ENCODE measurements around the gene SRSF1. TPM values are rescaled to one million over a fixed set of nuclear protein-coding genes. Genes with fewer than 3 reads are reported as not detected.

SRSF1 gene
- total and polyA plus RNA-seq, 2 experiments from 2014 or later, result 107 to 175 TPM

DNA sequence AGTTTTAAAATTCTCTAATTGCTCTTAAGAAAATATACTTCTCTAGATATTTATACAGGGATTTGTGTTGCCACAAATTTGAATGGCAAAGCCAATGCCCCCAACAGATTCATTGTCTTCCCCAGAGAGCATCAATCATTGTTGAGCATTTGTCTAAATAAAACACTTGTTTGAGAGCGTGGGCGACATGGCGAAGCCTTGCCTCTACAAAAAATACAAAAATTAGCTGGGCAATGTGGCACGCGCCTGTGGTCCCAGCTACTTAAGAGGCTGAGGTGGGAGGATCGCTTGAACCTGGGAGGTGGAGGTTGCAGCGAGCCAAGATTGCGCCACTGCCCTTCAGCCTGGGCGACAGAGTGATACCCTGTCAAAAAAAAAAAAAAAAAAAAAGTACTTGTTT lies 13.4 kb upstream of the SRSF1 start:
- Histone ChIP-seq H3K9me3 (ENCODE audit: low read depth) (no peaks in the 10 kb centered on the region), H2AFZ (no peak overlapping the region), H3K27ac (no peak overlapping the region), H3K4me2 (no peak overlapping the region), H3K27me3 (peaks cover 5% of the 10 kb centered on the region), H3K36me3 (replicated peaks; ENCODE audit: insufficient read depth, low read depth) (no peaks in the 10 kb centered on the region), H3K4me3 (no peak overlapping the region), H4K20me1 (ENCODE audit: insufficient read depth, poor library complexity, severe bottlenecking) (no peaks in the 10 kb centered on the region), H3K9me2 (replicated peaks; ENCODE audit: insufficient read depth) (no peaks in the 10 kb centered on the region), H3K79me2 (no peaks in the 10 kb centered on the region), H3K4me1 (ENCODE audit: insufficient read depth) (no peaks in the 10 kb centered on the region)
- no peak for TF ChIP-seq EZH2phosphoT487 (IDR thresholded peaks at IDR 0.05; ENCODE audit: low read depth, severe bottlenecking, unreplicated experiment)
- 92% methylated on average over 9 of the region's 9 CpGs for WGBS (ENCODE audit: low lambda C conversion rate, missing lambda C conversion rate)
- no peak for DNase-seq (ENCODE audit: low spot score)

DNA sequence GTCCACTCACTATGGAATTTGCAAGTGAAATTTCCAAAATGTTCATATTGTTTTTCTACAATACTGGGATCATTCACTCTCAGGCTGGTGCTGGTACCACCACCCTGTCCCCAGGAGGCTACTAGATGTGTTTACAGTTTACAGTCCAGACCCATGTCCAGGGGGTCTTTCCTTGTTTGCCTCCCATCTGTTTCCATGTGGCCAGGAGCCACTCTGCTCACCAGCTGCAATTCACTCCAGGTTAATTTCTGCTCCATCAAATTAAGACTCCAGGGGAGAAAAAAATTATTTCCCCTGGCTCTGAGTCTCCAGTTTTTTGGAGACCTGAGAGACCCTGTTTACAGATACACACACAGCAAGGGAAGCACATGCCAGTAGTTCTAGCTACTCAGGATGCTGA lies 12.5 kb upstream of the SRSF1 start:
- no peaks in the 10 kb centered on the region for H3K9me3 ChIP-seq (ENCODE audit: low read depth)
- no peaks in the 10 kb centered on the region for H3K36me3 ChIP-seq (replicated peaks; ENCODE audit: insufficient read depth, low read depth)
- no peak overlapping the region for H2AFZ ChIP-seq
- TF ChIP-seq CTCF (IDR thresholded peaks at IDR 0.05; ENCODE audit: poor library complexity) (no peak), EZH2phosphoT487 (IDR thresholded peaks at IDR 0.05; ENCODE audit: low read depth, severe bottlenecking, unreplicated experiment) (no peak), EZH2 (IDR thresholded peaks at IDR 0.05; ENCODE audit: borderline replicate concordance) (no peak)
- H3K4me1 ChIP-seq (ENCODE audit: insufficient read depth), result no peaks in the 10 kb centered on the region
- no peak overlapping the region for H3K4me3 ChIP-seq
- H3K9me2 ChIP-seq (replicated peaks; ENCODE audit: insufficient read depth), result no peaks in the 10 kb centered on the region
- H3K27ac ChIP-seq, result no peak overlapping the region
- H3K4me2 ChIP-seq, result no peak overlapping the region
- no peak for DNase-seq (ENCODE audit: low spot score)
- no peaks in the 10 kb centered on the region for H3K27me3 ChIP-seq
- no peaks in the 10 kb centered on the region for H4K20me1 ChIP-seq (ENCODE audit: insufficient read depth, poor library complexity, severe bottlenecking)
- no peaks in the 10 kb centered on the region for H3K79me2 ChIP-seq

DNA sequence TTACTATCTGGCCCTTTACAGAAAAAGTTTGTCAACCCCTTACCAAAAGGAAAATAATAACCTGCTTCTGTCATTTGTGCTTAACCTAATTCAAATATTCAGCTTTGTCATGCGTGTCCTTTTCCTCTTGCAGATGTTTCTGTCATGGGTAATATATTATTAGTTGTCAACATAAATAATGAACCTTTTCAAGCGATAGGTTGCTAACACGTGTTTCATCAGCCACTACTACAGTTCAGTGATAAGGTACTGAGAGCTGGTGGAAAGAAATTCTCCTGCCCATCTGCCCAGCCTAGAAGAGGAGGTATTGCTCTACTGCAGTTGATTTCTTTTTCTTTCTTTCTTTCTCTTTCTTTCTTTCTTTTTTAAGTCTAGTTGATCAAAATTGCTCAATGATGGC lies 12.0 kb upstream of the SRSF1 start:
- Histone ChIP-seq H3K27ac (no peak overlapping the region), H3K4me2 (no peak overlapping the region), H2AFZ (no peak overlapping the region), H3K9me2 (replicated peaks; ENCODE audit: insufficient read depth) (no peaks in the 10 kb centered on the region), H3K4me3 (no peak overlapping the region), H3K36me3 (replicated peaks; ENCODE audit: insufficient read depth, low read depth) (no peaks in the 10 kb centered on the region), H3K9me3 (ENCODE audit: low read depth) (no peaks in the 10 kb centered on the region), H3K27me3 (no peaks in the 10 kb centered on the region), H3K79me2 (no peaks in the 10 kb centered on the region), H3K4me1 (ENCODE audit: insufficient read depth) (no peaks in the 10 kb centered on the region), H4K20me1 (ENCODE audit: insufficient read depth, poor library complexity, severe bottlenecking) (no peaks in the 10 kb centered on the region)
- TF ChIP-seq EZH2 (IDR thresholded peaks at IDR 0.05; ENCODE audit: borderline replicate concordance) (no peak), EZH2phosphoT487 (IDR thresholded peaks at IDR 0.05; ENCODE audit: low read depth, severe bottlenecking, unreplicated experiment) (no peak), CTCF (IDR thresholded peaks at IDR 0.05; ENCODE audit: poor library complexity) (no peak)
- DNase-seq (ENCODE audit: low spot score), result no peak
- WGBS (ENCODE audit: low lambda C conversion rate, missing lambda C conversion rate), result 88% methylated on average over 3 of the region's 3 CpGs

DNA sequence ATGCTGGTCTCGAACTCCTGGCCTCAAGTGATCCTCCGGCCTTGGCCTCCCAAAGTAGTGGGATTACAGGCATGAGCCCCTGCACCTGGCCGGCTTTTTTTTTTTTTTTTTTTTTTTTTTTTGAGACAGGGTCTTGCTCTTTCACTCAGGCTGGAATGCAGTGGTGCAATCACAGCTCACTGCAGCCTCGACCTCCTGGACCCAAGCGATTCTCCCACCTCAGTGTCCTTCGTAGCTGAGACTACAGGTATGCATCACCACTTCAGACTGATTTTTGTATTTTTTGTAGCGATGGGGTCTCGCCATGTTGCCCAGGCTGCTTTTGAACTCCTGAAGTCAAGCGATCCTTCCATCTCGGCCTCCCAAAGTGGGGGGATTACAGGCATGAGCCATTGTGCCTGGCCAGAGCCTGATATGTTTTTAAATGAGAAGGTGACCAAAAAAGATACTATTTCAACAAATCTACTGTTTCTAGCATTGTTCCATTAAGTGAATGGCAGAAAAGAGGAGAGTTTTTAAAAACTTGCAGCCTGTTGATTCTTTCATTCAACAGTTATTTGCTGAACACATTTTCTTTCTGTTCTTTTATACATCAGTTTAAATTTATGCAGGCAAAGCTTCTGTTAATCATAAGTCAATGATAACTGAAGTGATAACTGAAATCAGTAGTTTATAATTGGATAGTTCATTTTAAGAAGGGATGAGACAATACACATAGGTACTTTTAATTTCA lies 3.2 kb upstream of the SRSF1 start:
- H3K9me3 ChIP-seq (ENCODE audit: low read depth), result no peaks in the 10 kb centered on the region
- DNase-seq (ENCODE audit: low spot score), result no peak
- H3K4me3 ChIP-seq, result no peak overlapping the region
- peaks cover 28% of the 10 kb centered on the region for H3K79me2 ChIP-seq
- no peak overlapping the region for H2AFZ ChIP-seq
- no peak overlapping the region for H3K4me2 ChIP-seq
- no peak overlapping the region for H3K27ac ChIP-seq
- no peaks in the 10 kb centered on the region for H3K27me3 ChIP-seq
- no peaks in the 10 kb centered on the region for H3K36me3 ChIP-seq (replicated peaks; ENCODE audit: insufficient read depth, low read depth)
- H3K9me2 ChIP-seq (replicated peaks; ENCODE audit: insufficient read depth), result no peaks in the 10 kb centered on the region
- H4K20me1 ChIP-seq (ENCODE audit: insufficient read depth, poor library complexity, severe bottlenecking), result peaks cover 12% of the 10 kb centered on the region
- peaks cover 7% of the 10 kb centered on the region for H3K4me1 ChIP-seq (ENCODE audit: insufficient read depth)
- TF ChIP-seq EZH2 (IDR thresholded peaks at IDR 0.05; ENCODE audit: borderline replicate concordance), result no peak
- TF ChIP-seq EZH2phosphoT487 (IDR thresholded peaks at IDR 0.05; ENCODE audit: low read depth, severe bottlenecking, unreplicated experiment), result no peak
- TF ChIP-seq CTCF (IDR thresholded peaks at IDR 0.05; ENCODE audit: poor library complexity), result no peak
- WGBS (ENCODE audit: low lambda C conversion rate, missing lambda C conversion rate), result 96% methylated on average over 10 of the region's 10 CpGs
